Naive B cell (primary cell): ENCODE measurements around the gene LPCAT4. TPM values are rescaled to one million over a fixed set of nuclear protein-coding genes. Genes with fewer than 3 reads are reported as not detected.
"Not testable (repeated sequence)": the region's sequence is repeated elsewhere in the genome, so short reads cannot be mapped to it uniquely, and the experiment has no call there.

Experiments used
- ATAC-seq, 2 donors: fragments of 150-1000 bp; cut with Tn5 transposase; 2 replicates each; pipeline ENCODE4 v1.10.0; 2021; ENCODE audit warnings: low read depth in 2 of 2, mild to moderate bottlenecking in 2 of 2, moderate library complexity in 2 of 2
- DNase-seq: peaks from one replicate; pipeline ENCODE4 v3.0.0; 2022
- H3K27ac Mint-ChIP-seq, 6 donors: one replicate each; pipeline ENCODE4 v1.8.0; 2020 to 2022; ENCODE audit warnings: mild to moderate bottlenecking in 6 of 6, mixed read lengths in 6 of 6, moderate library complexity in 5 of 6, inconsistent platforms in 2 of 6
- H3K27me3 Mint-ChIP-seq, 3 donors: one replicate each; pipeline ENCODE4 v1.8.0; 2021 to 2022; ENCODE audit warnings: mixed read lengths in 3 of 3, mild to moderate bottlenecking in 1 of 3
- H3K36me3 Mint-ChIP-seq, 2 donors: one replicate each; pipeline ENCODE4 v1.8.0; 2020 to 2022; ENCODE audit warnings: mixed read lengths in 2 of 2, inconsistent platforms in 1 of 2, mild to moderate bottlenecking in 1 of 2
- H3K4me1 Mint-ChIP-seq, 3 donors: one replicate each; pipeline ENCODE4 v1.8.0; 2020 to 2022; ENCODE audit warnings: mixed read lengths in 3 of 3, inconsistent platforms in 1 of 3, mild to moderate bottlenecking in 1 of 3, moderate library complexity in 1 of 3
- H3K4me3 Mint-ChIP-seq, 8 donors: one replicate each; pipeline ENCODE4 v1.8.0; 2020 to 2022; ENCODE audit warnings: mild to moderate bottlenecking in 8 of 8, mixed read lengths in 8 of 8, moderate library complexity in 8 of 8, inconsistent platforms in 2 of 8
- H3K9me3 Mint-ChIP-seq, 7 donors: one replicate each; pipeline ENCODE4 v1.8.0; 2020 to 2022; ENCODE audit warnings: mixed read lengths in 7 of 7, mild to moderate bottlenecking in 5 of 7, inconsistent platforms in 2 of 7, moderate library complexity in 1 of 7
- polyA plus RNA-seq, 6 donors: library from polyadenylated mRNA; unstranded; fragments of 300-500 nt; fragmentation: Illumina TruSeq; gene quantifications; one replicate each; pipeline ENCODE4 v1.2.3, GENCODE V29; 2021; ENCODE audit warnings: low read depth in 6 of 6

Gene LPCAT4
- polyA plus RNA-seq: 1 to 10 TPM; 3.3 to 7.6 (median 6.0) TPM

GRCh38 chr15:34367101-34368081 is at the start of gene LPCAT4:
Gene LPCAT4, minus strand, starts transcription at chr15:34367196. Its CDS starts 96 bp downstream, at chr15:34367100.
- peaks cover 24 to 31% (median 26%) of the 10 kb centered on the region in 3 donors for H3K4me1 Mint-ChIP-seq
- DNase-seq (peak; percentile 88), ATAC-seq (peak; percentile 84)
- no peaks in the 10 kb centered on the region for H3K27me3 Mint-ChIP-seq
- no peaks in the 10 kb centered on the region for H3K9me3 Mint-ChIP-seq
- H3K4me3 Mint-ChIP-seq: peak within 1 kb of the TSS; percentile 86 to 97 (median 96)
- H3K27ac Mint-ChIP-seq: peak within 1 kb of the TSS; percentile 83 to 97 (median 92)
- peaks cover 0 to 8% of the 10 kb centered on the region in 2 donors for H3K36me3 Mint-ChIP-seq

GRCh38 chr15:34409511-34409910 is 42.5 kb upstream of the LPCAT4 start:
- H3K4me1 Mint-ChIP-seq, DNase-seq, H3K36me3 Mint-ChIP-seq, H3K27ac Mint-ChIP-seq, H3K4me3 Mint-ChIP-seq, ATAC-seq, H3K27me3 Mint-ChIP-seq, H3K9me3 Mint-ChIP-seq: not testable (repeated sequence)

- not testable (repeated sequence) for H3K9me3 Mint-ChIP-seq, H3K4me3 Mint-ChIP-seq, H3K36me3 Mint-ChIP-seq, H3K27me3 Mint-ChIP-seq, H3K4me1 Mint-ChIP-seq, H3K27ac Mint-ChIP-seq, DNase-seq
- peak in 1 of 2 donors; percentile 30 for ATAC-seq
Measured at GRCh38 chr15:34408973-34409372, 42.0 kb upstream of the LPCAT4 start.

GRCh38 chr15:34403899-34404298 is 36.9 kb upstream of the LPCAT4 start:
- not testable (repeated sequence) for H3K9me3 Mint-ChIP-seq, H3K36me3 Mint-ChIP-seq, DNase-seq, H3K4me3 Mint-ChIP-seq, H3K27me3 Mint-ChIP-seq, ATAC-seq, H3K4me1 Mint-ChIP-seq, H3K27ac Mint-ChIP-seq

- H3K27ac Mint-ChIP-seq, H3K27me3 Mint-ChIP-seq, H3K36me3 Mint-ChIP-seq, H3K4me3 Mint-ChIP-seq, DNase-seq, ATAC-seq, H3K9me3 Mint-ChIP-seq, H3K4me1 Mint-ChIP-seq: not testable (repeated sequence)
Measured at GRCh38 chr15:34403160-34403598, 36.2 kb upstream of the LPCAT4 start.

- ATAC-seq, H3K4me1 Mint-ChIP-seq, H3K9me3 Mint-ChIP-seq, H3K4me3 Mint-ChIP-seq, H3K36me3 Mint-ChIP-seq, H3K27me3 Mint-ChIP-seq, H3K27ac Mint-ChIP-seq, DNase-seq: not testable (repeated sequence)
Measured at GRCh38 chr15:34397637-34398259, 30.8 kb upstream of the LPCAT4 start.

GRCh38 chr15:34392981-34393380 is 26.0 kb upstream of the LPCAT4 start:
- not testable (repeated sequence) for H3K4me1 Mint-ChIP-seq, ATAC-seq, H3K36me3 Mint-ChIP-seq, H3K27ac Mint-ChIP-seq, DNase-seq, H3K9me3 Mint-ChIP-seq, H3K4me3 Mint-ChIP-seq, H3K27me3 Mint-ChIP-seq

- not testable (repeated sequence) for H3K27ac Mint-ChIP-seq, H3K4me1 Mint-ChIP-seq, H3K36me3 Mint-ChIP-seq, H3K4me3 Mint-ChIP-seq, H3K9me3 Mint-ChIP-seq, H3K27me3 Mint-ChIP-seq, DNase-seq, ATAC-seq
Measured at GRCh38 chr15:34389594-34390086, 22.6 kb upstream of the LPCAT4 start.

- not testable (repeated sequence) for ATAC-seq, H3K36me3 Mint-ChIP-seq, H3K27ac Mint-ChIP-seq, H3K4me3 Mint-ChIP-seq, DNase-seq, H3K27me3 Mint-ChIP-seq, H3K9me3 Mint-ChIP-seq, H3K4me1 Mint-ChIP-seq
Measured at GRCh38 chr15:34381829-34382521, 15.0 kb upstream of the LPCAT4 start.

GRCh38 chr15:34380491-34380890 is 13.5 kb upstream of the LPCAT4 start:
- not testable (repeated sequence) for H3K27ac Mint-ChIP-seq, H3K4me3 Mint-ChIP-seq, H3K36me3 Mint-ChIP-seq, DNase-seq, ATAC-seq, H3K9me3 Mint-ChIP-seq, H3K27me3 Mint-ChIP-seq, H3K4me1 Mint-ChIP-seq

GRCh38 chr15:34376856-34377255 is 9.9 kb upstream of the LPCAT4 start:
- Mint-ChIP-seq H3K27ac (no peak overlapping the region), H3K4me1 (peaks cover 0 to 5% (median 0%) of the 10 kb centered on the region in 3 donors), H3K27me3 (no peaks in the 10 kb centered on the region), H3K4me3 (no peak overlapping the region), H3K36me3 (no peaks in the 10 kb centered on the region), H3K9me3 (no peaks in the 10 kb centered on the region)
- DNase-seq: no peak
- ATAC-seq: no peak

- not testable (repeated sequence) for DNase-seq, H3K27me3 Mint-ChIP-seq, H3K4me3 Mint-ChIP-seq, H3K4me1 Mint-ChIP-seq, ATAC-seq, H3K9me3 Mint-ChIP-seq, H3K36me3 Mint-ChIP-seq
- peak overlapping the region in 1 of 6 donors; percentile 28 for H3K27ac Mint-ChIP-seq
Measured at GRCh38 chr15:34375541-34375940, 8.5 kb upstream of the LPCAT4 start.

- Mint-ChIP-seq H3K27ac (peak overlapping the region in 1 of 6 donors; percentile 54), H3K36me3 (no peaks in the 10 kb centered on the region)
Measured at GRCh38 chr15:34374816-34375215, 7.8 kb upstream of the LPCAT4 start.

More at GRCh38 chr15:34374816-34375215, 7.8 kb upstream of the LPCAT4 start:
- Mint-ChIP-seq H3K4me1 (peaks cover 0 to 5% (median 0%) of the 10 kb centered on the region in 3 donors), H3K27me3 (no peaks in the 10 kb centered on the region), H3K4me3 (no peak overlapping the region), H3K9me3 (no peaks in the 10 kb centered on the region)
- no peak for DNase-seq
- no peak for ATAC-seq
